Activated CD4-positive, alpha-beta memory T cell treated with anti-CD3 and anti-CD28 coated beads, Interleukin-2, amount 10 ng/mL, durations not matched to agents 7 days and 5 days (primary cell): ENCODE data around the gene PIK3C3. TPM values are rescaled to one million over a fixed set of nuclear protein-coding genes. Genes with fewer than 3 reads are reported as not detected.

Experiments
- CTCF ChIA-PET: fragments of 350-600 bp; sonication (Branson Sonifier 250); formaldehyde crosslinking; loops from one replicate; lab custom pipeline; 2021; ENCODE audit warnings: antibody characterized with exemption, inconsistent platforms; lab: Charles Lee
- POLR2A ChIA-PET: fragments of 350-600 bp; sonication (Branson Sonifier 250); formaldehyde crosslinking; loops from one replicate; lab custom pipeline; 2021; ENCODE audit warnings: antibody characterized with exemption; lab: Charles Lee
- DNase-seq: peaks from one replicate; pipeline ENCODE4 v3.0.0-alpha.2; 2020
- H3K27ac Mint-ChIP-seq: one replicate; pipeline ENCODE4 v1.8.0; 2021; ENCODE audit warnings: mild to moderate bottlenecking, mixed read lengths
- H3K27me3 Mint-ChIP-seq: one replicate; pipeline ENCODE4 v1.8.0; 2021; ENCODE audit warnings: mixed read lengths
- H3K36me3 Mint-ChIP-seq: one replicate; pipeline ENCODE4 v1.8.0; 2021; ENCODE audit warnings: low read depth, mixed read lengths
- H3K4me1 Mint-ChIP-seq: one replicate; pipeline ENCODE4 v1.8.0; 2021; ENCODE audit warnings: mixed read lengths
- H3K4me3 Mint-ChIP-seq: one replicate; pipeline ENCODE4 v1.8.0; 2021; ENCODE audit warnings: mild to moderate bottlenecking, mixed read lengths
- H3K9me3 Mint-ChIP-seq: one replicate; pipeline ENCODE4 v1.8.0; 2021; ENCODE audit warnings: mixed read lengths
- total RNA-seq, 2 experiments: library from RNA; stranded (reverse); gene quantifications; one replicate each; pipeline ENCODE4 v1.2.3, GENCODE V29; 2021

The PIK3C3 gene
- total RNA-seq, 2 experiments from 2014 or later: 58.2 to 59.8 TPM

DNA sequence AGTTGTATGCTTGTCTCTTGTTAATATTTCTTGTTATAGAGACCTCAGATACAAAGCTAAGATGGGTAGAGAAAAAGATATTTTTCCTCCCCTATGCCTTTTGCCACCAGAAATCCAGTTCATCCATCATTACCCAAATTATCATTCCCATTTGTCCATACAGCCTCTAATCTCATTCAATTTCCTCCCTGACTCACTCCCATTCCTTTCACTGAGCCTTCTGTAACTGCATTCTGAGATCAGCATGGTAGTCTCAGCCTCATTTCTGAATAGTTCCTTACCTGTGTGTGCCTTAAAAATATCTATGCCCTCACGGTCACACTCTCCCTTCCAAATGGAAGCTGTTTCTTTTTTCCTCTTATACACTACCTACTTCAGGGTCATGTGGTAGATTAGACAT is 15.7 kb upstream of the PIK3C3 start:
- H3K9me3 Mint-ChIP-seq: peaks cover 1% of the 10 kb centered on the region
- ChIA-PET CTCF (no interaction called here), POLR2A (no interaction called here)
- peaks cover 13% of the 10 kb centered on the region for H3K4me1 Mint-ChIP-seq
- no peak overlapping the region for H3K27ac Mint-ChIP-seq
- peaks cover 17% of the 10 kb centered on the region for H3K27me3 Mint-ChIP-seq
- no peaks in the 10 kb centered on the region for H3K36me3 Mint-ChIP-seq
- H3K4me3 Mint-ChIP-seq: no peak overlapping the region
- no peak for DNase-seq

- POLR2A ChIA-PET: no interaction called here
- Mint-ChIP-seq H3K4me1 (peaks cover 13% of the 10 kb centered on the region), H3K4me3 (no peak overlapping the region), H3K27me3 (peaks cover 18% of the 10 kb centered on the region), H3K27ac (no peak overlapping the region), H3K9me3 (peaks cover 1% of the 10 kb centered on the region), H3K36me3 (no peaks in the 10 kb centered on the region)
- CTCF ChIA-PET: interaction anchor here (0.9 to 1.1 kb wide), 2 partner anchors 88 to 112 kb away, joined by 3 read pairs; no protein-coding TSS in a partner anchor
- DNase-seq: no peak
Observed at GRCh38 chr18:41940506-41941215, 14.4 kb upstream of the PIK3C3 start.

DNA sequence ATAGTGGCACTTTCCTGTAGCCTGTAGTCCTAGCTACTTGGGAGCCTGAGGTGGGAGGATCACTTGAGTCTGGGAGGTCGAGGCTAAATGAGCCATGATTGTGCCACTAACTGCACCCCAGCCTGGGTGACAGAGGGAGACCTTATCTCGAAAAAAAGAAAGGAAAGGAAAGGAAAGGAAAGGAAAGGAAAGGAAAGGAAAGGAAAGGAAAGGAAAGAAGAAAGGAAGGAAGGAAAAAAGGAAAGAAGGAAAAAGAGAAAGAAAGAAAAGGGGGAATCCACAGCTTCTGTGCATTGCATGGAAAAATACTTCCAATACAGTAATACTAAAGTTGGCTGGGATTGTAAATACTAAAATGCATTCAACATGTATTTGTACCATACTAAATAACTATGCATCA is 12.8 kb upstream of the PIK3C3 start:
- H3K4me3 Mint-ChIP-seq: no peak overlapping the region
- H3K27ac Mint-ChIP-seq: no peak overlapping the region
- H3K36me3 Mint-ChIP-seq: no peaks in the 10 kb centered on the region
- no peak for DNase-seq
- ChIA-PET CTCF (no interaction called here), POLR2A (no interaction called here)
- peaks cover 1% of the 10 kb centered on the region for H3K9me3 Mint-ChIP-seq
- peaks cover 18% of the 10 kb centered on the region for H3K27me3 Mint-ChIP-seq
- H3K4me1 Mint-ChIP-seq: peaks cover 14% of the 10 kb centered on the region

- peaks cover 9% of the 10 kb centered on the region for H3K27me3 Mint-ChIP-seq
- H3K4me1 Mint-ChIP-seq: peaks cover 38% of the 10 kb centered on the region
- POLR2A ChIA-PET: no interaction called here
- H3K27ac Mint-ChIP-seq: peak overlapping the region; percentile 96
- no peaks in the 10 kb centered on the region for H3K36me3 Mint-ChIP-seq
- CTCF ChIA-PET: interaction anchor here (0.7 kb wide), 1 partner anchor 80 kb away, joined by 3 read pairs; no protein-coding TSS in a partner anchor
- peak overlapping the region; percentile 65 for H3K4me3 Mint-ChIP-seq
- no peak for DNase-seq
- H3K9me3 Mint-ChIP-seq: no peaks in the 10 kb centered on the region
Observed at GRCh38 chr18:41948544-41949110, 6.4 kb upstream of the PIK3C3 start.

GRCh38 chr18:41949206-41949920 is 5.7 kb upstream of the PIK3C3 start:
- H3K9me3 Mint-ChIP-seq: no peaks in the 10 kb centered on the region
- CTCF ChIA-PET: no interaction called here
- no peak for DNase-seq
- no peaks in the 10 kb centered on the region for H3K36me3 Mint-ChIP-seq
- peak overlapping the region; percentile 65 for H3K4me3 Mint-ChIP-seq
- POLR2A ChIA-PET: no interaction called here
- peak overlapping the region; percentile 96 for H3K27ac Mint-ChIP-seq
- peaks cover 39% of the 10 kb centered on the region for H3K4me1 Mint-ChIP-seq
- peaks cover 4% of the 10 kb centered on the region for H3K27me3 Mint-ChIP-seq

- peaks cover 32% of the 10 kb centered on the region for H3K36me3 Mint-ChIP-seq
- peaks cover 34% of the 10 kb centered on the region for H3K4me1 Mint-ChIP-seq
- ChIA-PET CTCF (no interaction called here), POLR2A (interaction anchor here (0.6 to 1.4 kb wide), 5 partner anchors 9 to 127 kb away, joined by 3 to 5 read pairs (median 3); no protein-coding TSS in a partner anchor)
- peak overlapping the region; percentile 97 for H3K4me3 Mint-ChIP-seq
- H3K27ac Mint-ChIP-seq: peak overlapping the region; percentile 97
- no peaks in the 10 kb centered on the region for H3K27me3 Mint-ChIP-seq
- peaks cover 2% of the 10 kb centered on the region for H3K9me3 Mint-ChIP-seq
- DNase-seq: no peak
Observed at GRCh38 chr18:41955688-41956087, 654 bp downstream of the PIK3C3 start.

- Mint-ChIP-seq H3K4me1 (peaks cover 39% of the 10 kb centered on the region), H3K36me3 (peaks cover 48% of the 10 kb centered on the region), H3K4me3 (no peak overlapping the region), H3K27me3 (no peaks in the 10 kb centered on the region), H3K27ac (no peak overlapping the region), H3K9me3 (peaks cover 2% of the 10 kb centered on the region)
- no peak for DNase-seq
- POLR2A ChIA-PET: no interaction called here
- CTCF ChIA-PET: no interaction called here
Observed at GRCh38 chr18:41959045-41959444, 4.0 kb downstream of the PIK3C3 start.

DNA sequence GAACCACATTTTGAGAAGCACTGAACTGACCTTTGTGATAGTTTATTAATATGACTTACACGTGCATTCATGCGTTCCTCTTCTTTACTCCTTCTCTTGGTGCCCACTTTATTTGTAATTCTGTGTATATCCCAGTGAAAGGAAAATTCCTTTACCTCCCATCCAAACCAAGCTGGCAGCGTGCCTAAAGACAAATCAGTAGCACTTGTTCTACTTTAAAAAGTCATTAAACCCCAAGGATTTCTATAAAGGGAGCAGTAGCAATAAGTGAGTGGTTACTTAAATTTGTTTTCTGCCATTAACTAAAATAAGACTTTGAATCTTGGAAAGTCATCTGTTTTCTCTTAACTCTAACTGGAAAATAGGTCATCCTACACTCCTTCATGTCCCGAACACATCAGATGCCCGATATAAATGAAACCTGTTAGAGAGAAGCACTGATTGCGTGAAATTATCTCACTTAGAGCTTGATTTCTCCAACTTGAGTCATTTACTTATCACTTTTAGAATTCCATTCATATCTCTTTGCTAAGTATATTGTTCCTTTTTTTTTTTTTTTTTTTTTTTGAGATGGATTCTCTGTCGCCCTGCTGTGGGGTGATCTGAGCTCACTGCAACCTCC is 10.7 kb downstream of the PIK3C3 start:
- ChIA-PET POLR2A (no interaction called here), CTCF (interaction anchor here (0.6 to 1.5 kb wide), 2 partner anchors 15 to 63 kb away, joined by 3 read pairs; no protein-coding TSS in a partner anchor)
- no peak for DNase-seq
- Mint-ChIP-seq H3K4me1 (peaks cover 8% of the 10 kb centered on the region), H3K27ac (no peak overlapping the region), H3K27me3 (no peaks in the 10 kb centered on the region), H3K9me3 (no peaks in the 10 kb centered on the region), H3K36me3 (peaks cover 48% of the 10 kb centered on the region), H3K4me3 (no peak overlapping the region)

GRCh38 chr18:41966943-41967342 is 11.9 kb downstream of the PIK3C3 start:
- Mint-ChIP-seq H3K27ac (no peak overlapping the region), H3K9me3 (no peaks in the 10 kb centered on the region), H3K4me3 (no peak overlapping the region), H3K4me1 (peaks cover 8% of the 10 kb centered on the region), H3K27me3 (no peaks in the 10 kb centered on the region), H3K36me3 (peaks cover 44% of the 10 kb centered on the region)
- CTCF ChIA-PET: interaction anchor here (0.5 to 1.2 kb wide), 2 partner anchors 13 to 61 kb away, joined by 3 to 4 read pairs; no protein-coding TSS in a partner anchor
- POLR2A ChIA-PET: no interaction called here
- no peak for DNase-seq

DNA sequence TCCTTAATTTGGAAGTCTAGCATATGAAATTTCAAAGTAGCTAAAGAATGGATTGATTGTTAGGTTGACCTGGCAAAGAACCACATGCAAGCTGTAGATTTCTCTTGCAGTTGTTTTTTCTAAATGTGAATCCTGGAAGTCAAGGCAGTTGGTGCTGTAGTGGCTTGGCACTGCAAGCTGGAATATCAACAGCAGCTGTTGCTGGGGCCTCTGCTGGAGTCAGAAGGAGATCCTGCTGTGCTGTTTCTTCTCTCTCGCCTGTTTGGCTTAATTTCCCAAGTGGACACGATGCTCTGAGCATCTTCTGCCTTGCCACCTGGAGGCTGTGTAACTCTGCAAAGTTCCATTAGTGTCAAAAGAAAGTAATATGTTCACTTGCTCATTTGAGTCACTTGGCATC is 12.6 kb downstream of the PIK3C3 start:
- H3K4me1 Mint-ChIP-seq: peaks cover 15% of the 10 kb centered on the region
- ChIA-PET POLR2A (no interaction called here), CTCF (interaction anchor here (1.2 kb wide), 1 partner anchor 61 kb away, joined by 3 read pairs; no protein-coding TSS in a partner anchor)
- H3K27ac Mint-ChIP-seq: no peak overlapping the region
- peaks cover 45% of the 10 kb centered on the region for H3K36me3 Mint-ChIP-seq
- no peaks in the 10 kb centered on the region for H3K9me3 Mint-ChIP-seq
- H3K4me3 Mint-ChIP-seq: no peak overlapping the region
- no peaks in the 10 kb centered on the region for H3K27me3 Mint-ChIP-seq
- no peak for DNase-seq

DNA sequence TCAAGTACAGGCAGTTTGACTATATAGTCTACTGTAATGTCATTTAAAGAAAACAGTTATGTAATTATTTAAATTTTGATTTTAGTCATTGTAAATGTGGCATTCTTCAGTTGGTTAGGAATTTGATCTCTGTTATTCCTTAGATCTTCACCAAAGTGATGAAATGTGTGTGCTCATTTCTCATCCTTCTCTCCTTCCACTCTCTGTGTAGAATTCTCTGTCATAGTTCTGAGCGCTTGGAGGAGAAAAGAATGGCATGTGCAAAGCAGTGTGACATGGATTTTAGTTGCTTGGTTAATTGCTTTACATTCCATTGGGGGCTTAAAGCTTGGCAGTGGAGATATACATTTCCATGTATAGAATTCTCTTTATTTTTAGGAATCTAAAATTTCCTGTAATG is 14.8 kb downstream of the PIK3C3 start:
- Mint-ChIP-seq H3K27ac (no peak overlapping the region), H3K9me3 (no peaks in the 10 kb centered on the region), H3K27me3 (no peaks in the 10 kb centered on the region), H3K36me3 (peaks cover 42% of the 10 kb centered on the region), H3K4me1 (peaks cover 20% of the 10 kb centered on the region), H3K4me3 (no peak overlapping the region)
- ChIA-PET CTCF (no interaction called here), POLR2A (no interaction called here)
- DNase-seq: no peak

GRCh38 chr18:41972067-41972925 is 17.3 kb downstream of the PIK3C3 start:
- Mint-ChIP-seq H3K4me3 (no peak overlapping the region), H3K36me3 (peaks cover 41% of the 10 kb centered on the region), H3K4me1 (peaks cover 23% of the 10 kb centered on the region), H3K9me3 (no peaks in the 10 kb centered on the region), H3K27me3 (no peaks in the 10 kb centered on the region), H3K27ac (no peak overlapping the region)
- DNase-seq: no peak
- CTCF ChIA-PET: interaction anchor here (2.3 kb wide), 1 partner anchor 56 kb away, joined by 8 read pairs; no protein-coding TSS in a partner anchor
- POLR2A ChIA-PET: interaction anchor here (1.2 to 1.3 kb wide), 3 partner anchors 15 to 18 kb away, joined by 3 to 5 read pairs (median 3); partner anchors contain the start of gene PIK3C3
